HL-60 (cell line): ENCODE data around the gene NXT1.

Source experiments
- DNase-seq, 2 experiments: peaks; one replicate each; pipeline ENCODE4 v3.0.0-alpha.2; 2010 to 2020; ENCODE audit warnings: low read depth in 1 of 2, low spot score in 1 of 2
- H3K27ac ChIP-seq: fragments of 250-450 bp; sonication (Bioruptor Pico); replicated peaks from 2 replicates; pipeline ENCODE4 v1.5.1; 2020; ENCODE audit warnings: mild to moderate bottlenecking, moderate library complexity
- H3K27me3 ChIP-seq: fragments of 250-450 bp; sonication (Bioruptor Pico); 2 replicates; pipeline ENCODE4 v1.5.1; 2021; ENCODE audit warnings: mild to moderate bottlenecking, moderate library complexity; ENCODE audit not compliant: insufficient read depth, poor library complexity, severe bottlenecking
- H3K4me3 ChIP-seq: replicated peaks from 2 replicates; pipeline ENCODE4 v1.5.1; 2011; ENCODE audit warnings: mild to moderate bottlenecking, control low read depth, low read length; ENCODE audit not compliant: insufficient read depth
- CTCF ChIP-seq: IDR thresholded peaks from one replicate; pipeline ENCODE4 v1.5.1; 2011; ENCODE audit warnings: low read length, control low read depth, inconsistent platforms; ENCODE audit not compliant: insufficient read depth
- GABPA ChIP-seq: IDR thresholded peaks from 2 replicates; pipeline ENCODE4 v1.6.1; 2012; ENCODE audit warnings: low read depth
- POLR2AphosphoS5 ChIP-seq: IDR thresholded peaks from 2 replicates; pipeline ENCODE4 v1.6.1; 2012; ENCODE audit warnings: low read depth
- REST ChIP-seq: IDR thresholded peaks from 2 replicates; pipeline ENCODE4 v1.6.1; 2012; ENCODE audit warnings: low read depth; ENCODE audit not compliant: insufficient replicate concordance
- SPI1 ChIP-seq: IDR thresholded peaks from 2 replicates; pipeline ENCODE4 v1.6.1; 2012; ENCODE audit warnings: low read depth, mild to moderate bottlenecking, borderline replicate concordance

Gene NXT1

GRCh38 chr20:23326774-23327173 is 23.8 kb upstream of the NXT1 start:
- Histone ChIP-seq H3K27me3 (no peaks in the 10 kb centered on the region), H3K27ac (no peak overlapping the region), H3K4me3 (no peak overlapping the region)
- DNase-seq = no peak
- no peak for TF ChIP-seq CTCF
- TF ChIP-seq POLR2AphosphoS5 = no peak
- TF ChIP-seq SPI1 = no peak
- no peak for TF ChIP-seq GABPA
- TF ChIP-seq REST = no peak

DNA sequence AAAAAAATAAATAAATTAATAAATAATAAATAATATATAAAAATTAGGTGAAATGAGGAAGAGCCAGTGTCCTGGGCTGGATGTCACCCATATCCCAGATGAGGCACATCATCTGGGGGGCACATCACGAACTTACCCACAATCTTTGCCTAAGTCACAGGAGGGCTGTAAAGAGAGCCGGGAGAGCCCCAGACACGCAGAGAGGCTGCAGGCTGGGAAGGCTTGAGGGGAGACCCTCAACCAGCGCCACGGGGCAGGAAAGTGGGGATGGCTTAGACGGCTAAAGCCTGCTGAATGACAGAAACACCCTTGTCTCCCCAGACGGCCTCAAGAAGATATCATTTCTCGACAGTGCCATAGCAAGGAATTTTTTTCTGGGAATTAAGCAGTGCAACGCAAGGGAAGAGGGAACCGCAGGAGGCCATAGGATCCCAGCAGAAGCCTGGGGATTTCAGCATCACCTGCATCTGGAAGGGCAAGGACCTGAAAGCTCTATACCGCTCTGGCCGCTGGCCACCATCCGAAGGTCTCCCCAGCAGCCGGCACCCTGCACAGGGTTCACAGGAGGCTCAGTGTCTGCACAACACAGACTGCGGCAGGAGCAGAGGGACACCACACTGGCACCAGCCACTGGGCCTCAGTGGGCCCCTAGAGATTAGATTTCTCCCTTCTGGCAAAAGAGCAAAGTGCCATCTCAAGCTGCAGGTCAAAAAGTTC is 22.8 kb upstream of the NXT1 start:
- H3K27me3 ChIP-seq = no peaks in the 10 kb centered on the region
- TF ChIP-seq REST (no peak), GABPA (no peak), CTCF (no peak), POLR2AphosphoS5 (no peak), SPI1 (no peak)
- DNase-seq = no peak
- no peak overlapping the region for H3K27ac ChIP-seq
- H3K4me3 ChIP-seq = no peak overlapping the region

DNA sequence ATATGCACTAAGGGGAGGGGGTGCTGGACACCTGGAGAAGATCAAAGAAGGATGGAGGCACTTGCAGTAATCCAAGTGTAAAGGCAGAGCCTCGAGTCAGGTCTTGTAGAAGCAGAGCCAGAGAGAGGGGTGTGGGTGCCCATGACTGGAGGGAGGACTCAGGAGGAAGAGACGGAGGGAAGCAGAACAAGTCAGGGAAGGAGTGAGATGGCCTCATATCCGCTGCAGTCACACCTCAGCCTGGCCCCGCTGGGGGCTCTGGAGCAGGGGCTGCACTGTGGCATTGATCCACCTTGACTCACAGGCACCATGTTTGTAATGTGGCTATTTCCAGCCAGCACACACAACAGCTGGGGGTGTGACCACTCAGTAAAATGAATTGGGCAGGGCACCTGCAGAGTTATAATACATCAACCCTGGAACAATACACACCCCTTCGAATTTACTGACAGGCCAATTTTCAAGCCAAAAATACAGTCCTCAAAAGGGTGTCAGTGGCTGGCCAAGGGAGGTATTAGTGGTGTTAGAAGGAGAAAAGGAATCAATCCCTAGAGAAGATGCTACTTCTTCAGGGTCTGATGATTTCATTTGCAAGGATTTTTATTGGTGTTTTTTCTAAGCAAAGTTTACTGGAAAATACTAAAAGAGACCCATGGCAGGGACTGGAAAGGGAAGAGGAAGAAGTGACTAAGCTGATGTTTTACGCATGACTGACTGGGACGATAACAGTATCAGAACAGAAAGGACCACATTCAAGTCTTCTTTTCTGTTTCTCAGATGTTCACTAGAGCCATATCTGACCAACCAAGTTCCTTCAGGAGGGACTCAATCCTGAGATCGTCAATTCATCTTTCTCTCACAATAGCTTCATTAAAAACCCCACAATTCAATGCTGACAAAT is 18.9 kb upstream of the NXT1 start:
- no peak for DNase-seq
- Histone ChIP-seq H3K4me3 (no peak overlapping the region), H3K27me3 (no peaks in the 10 kb centered on the region), H3K27ac (no peak overlapping the region)
- no peak for TF ChIP-seq SPI1
- no peak for TF ChIP-seq GABPA
- TF ChIP-seq POLR2AphosphoS5 = no peak
- no peak for TF ChIP-seq REST
- no peak for TF ChIP-seq CTCF
